HFF-Myc (cell line): ENCODE measurements around the gene COG3.

Experiments used
- DNase-seq: peaks from one replicate; pipeline ENCODE4 v3.0.0-alpha.2; 2011; ENCODE audit warnings: low read depth; ENCODE audit errors: extremely low read depth
- H3K4me3 ChIP-seq: replicated peaks from 2 replicates; pipeline ENCODE4 v1.5.1; 2011; ENCODE audit warnings: low read depth, mild to moderate bottlenecking, control low read depth, low read length
- TF ChIP-seq, protein P1 (sequence below): IDR thresholded peaks from 2 replicates; pipeline ENCODE4 v1.5.1; 2012; ENCODE audit warnings: mild to moderate bottlenecking, low read depth, low read length, control low read depth; ENCODE audit errors: missing control alignments

Gene COG3

DNA sequence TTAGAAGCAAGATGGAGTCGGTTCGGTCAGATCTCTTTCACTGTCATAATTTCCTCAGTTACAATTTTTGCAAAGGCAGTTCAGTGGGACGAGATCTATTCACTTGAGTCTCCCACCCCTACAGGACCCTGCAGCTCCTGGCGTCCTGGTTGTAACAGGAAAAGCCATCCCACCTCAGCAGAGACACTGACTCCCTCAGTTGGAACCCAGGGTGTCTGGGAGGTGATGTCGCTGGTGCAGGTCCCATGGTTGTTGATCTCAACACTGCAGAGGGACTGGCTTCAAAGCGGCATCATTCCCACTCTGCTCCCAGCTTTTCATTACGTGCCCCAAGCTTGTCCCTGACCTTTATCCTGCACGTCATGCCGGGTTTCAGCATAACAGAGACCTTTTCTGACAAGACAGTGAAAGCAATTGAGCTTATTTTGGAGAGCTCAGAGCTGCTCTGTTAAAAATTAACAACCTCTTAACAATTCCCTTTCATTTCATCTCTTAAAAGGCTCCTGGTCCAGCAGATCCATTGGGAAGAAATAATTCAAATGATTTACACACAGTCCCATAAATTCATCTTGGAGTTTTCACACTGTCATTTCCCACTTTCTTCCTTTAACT lies 17.6 kb upstream of the COG3 start:
- no peak overlapping the region for H3K4me3 ChIP-seq
- no peak for DNase-seq
- TF ChIP-seq, protein P1, sequence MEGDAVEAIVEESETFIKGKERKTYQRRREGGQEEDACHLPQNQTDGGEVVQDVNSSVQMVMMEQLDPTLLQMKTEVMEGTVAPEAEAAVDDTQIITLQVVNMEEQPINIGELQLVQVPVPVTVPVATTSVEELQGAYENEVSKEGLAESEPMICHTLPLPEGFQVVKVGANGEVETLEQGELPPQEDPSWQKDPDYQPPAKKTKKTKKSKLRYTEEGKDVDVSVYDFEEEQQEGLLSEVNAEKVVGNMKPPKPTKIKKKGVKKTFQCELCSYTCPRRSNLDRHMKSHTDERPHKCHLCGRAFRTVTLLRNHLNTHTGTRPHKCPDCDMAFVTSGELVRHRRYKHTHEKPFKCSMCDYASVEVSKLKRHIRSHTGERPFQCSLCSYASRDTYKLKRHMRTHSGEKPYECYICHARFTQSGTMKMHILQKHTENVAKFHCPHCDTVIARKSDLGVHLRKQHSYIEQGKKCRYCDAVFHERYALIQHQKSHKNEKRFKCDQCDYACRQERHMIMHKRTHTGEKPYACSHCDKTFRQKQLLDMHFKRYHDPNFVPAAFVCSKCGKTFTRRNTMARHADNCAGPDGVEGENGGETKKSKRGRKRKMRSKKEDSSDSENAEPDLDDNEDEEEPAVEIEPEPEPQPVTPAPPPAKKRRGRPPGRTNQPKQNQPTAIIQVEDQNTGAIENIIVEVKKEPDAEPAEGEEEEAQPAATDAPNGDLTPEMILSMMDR: no peak

DNA sequence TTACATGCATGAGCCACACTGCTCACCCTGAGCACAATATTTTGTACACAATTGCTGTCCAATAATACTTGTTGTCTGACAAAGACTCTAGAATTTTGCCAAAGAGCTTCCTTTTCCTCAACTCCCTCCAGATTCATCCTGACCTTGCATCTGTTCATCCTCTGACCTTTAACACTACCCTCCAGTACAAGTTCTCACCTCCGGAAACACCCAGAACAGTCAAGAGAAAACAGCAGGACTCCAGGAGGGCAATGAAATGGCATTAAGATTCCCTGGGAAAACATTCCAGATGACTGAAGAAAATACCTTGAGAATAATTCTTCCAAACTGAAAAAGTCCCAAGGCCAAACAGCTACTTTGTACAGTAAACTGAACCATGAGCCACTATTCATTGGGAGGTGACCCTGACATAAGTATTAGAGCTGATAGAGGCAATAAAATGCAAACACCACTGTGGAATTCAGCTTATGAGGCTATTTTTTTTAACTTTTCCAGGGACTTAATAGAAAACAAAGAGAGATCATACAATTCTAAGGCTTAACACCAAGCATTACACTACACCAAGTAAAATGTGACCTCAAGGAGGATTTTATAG lies 15.7 kb upstream of the COG3 start:
- no peak for DNase-seq
- no peak overlapping the region for H3K4me3 ChIP-seq
- TF ChIP-seq, protein P1: no peak

DNA sequence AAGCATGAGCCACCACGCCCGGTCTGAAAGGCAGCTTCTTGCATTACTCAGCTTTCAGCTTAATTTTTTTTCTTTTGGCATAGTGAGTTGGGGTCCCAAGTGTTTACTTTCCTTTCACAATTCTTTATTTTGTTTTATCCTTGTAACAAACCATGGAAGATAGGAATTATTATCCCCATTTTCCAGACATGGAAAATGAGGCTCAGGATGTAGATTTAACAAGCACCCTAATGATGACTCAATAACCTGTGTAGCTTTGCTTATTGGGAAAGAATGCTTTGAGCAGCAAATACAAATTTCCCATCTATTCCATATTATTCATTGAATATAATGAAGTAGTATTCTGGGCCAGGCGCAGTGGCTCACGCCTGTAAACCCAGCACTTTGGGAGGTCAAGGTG lies 13.5 kb upstream of the COG3 start:
- TF ChIP-seq, protein P1: no peak
- no peak overlapping the region for H3K4me3 ChIP-seq
- no peak for DNase-seq

DNA sequence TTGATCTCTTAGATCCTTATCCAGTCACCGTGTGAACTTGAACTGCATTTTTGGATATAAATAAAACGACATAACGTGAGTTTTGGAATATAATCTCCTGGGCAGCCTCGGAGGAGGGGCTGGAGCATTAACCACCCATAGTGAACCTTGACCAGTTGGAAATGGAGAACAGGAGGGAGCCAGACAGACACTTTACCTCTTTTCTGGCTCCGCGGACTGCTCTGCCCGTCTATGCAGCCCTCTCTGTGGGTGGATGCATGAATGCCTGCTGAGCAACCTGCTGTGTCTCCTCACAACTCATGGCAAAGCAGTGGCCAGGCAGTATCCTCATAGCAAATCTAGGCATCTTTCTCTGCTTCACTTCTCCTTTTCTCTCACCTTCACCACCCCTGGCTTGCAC lies 10.5 kb upstream of the COG3 start:
- H3K4me3 ChIP-seq: no peak overlapping the region
- no peak for DNase-seq
- TF ChIP-seq, protein P1: no peak

DNA sequence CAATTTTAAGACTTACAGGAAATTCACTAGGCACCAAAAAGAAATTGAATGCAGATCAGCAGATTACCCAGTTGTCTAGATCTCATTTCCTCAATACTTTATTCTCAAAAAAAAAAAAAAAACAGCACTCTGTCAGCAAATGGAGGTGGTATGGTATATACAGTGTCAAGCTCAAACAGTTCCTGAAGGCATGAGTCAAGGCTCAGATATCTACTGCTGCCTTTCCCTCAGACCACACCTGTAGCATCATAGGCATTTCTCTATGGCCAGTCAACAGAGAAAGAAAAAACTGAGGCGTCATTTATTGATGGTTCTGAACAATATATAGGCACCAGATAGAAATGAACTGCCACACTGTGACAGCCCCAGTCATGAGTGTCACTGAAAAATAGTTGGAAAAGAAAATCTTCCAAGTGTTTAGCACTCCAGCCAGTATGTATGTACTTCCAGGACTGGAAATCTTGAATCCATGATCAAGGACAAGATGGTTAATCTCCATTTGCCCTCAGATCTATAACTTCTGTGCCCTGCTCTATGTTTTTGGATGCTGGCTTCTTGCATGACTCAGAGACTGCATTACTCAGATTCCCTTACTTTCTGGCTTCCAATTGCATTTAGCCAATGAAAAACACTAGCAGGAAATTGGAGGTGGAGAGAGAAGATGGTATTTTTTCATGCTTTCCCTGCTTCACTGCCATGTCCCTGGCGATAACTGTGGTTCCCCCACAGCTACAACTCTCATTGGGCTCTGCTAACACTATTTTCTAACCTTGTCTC lies 8.4 kb upstream of the COG3 start:
- DNase-seq: no peak
- H3K4me3 ChIP-seq: no peak overlapping the region
- TF ChIP-seq, protein P1: no peak

DNA sequence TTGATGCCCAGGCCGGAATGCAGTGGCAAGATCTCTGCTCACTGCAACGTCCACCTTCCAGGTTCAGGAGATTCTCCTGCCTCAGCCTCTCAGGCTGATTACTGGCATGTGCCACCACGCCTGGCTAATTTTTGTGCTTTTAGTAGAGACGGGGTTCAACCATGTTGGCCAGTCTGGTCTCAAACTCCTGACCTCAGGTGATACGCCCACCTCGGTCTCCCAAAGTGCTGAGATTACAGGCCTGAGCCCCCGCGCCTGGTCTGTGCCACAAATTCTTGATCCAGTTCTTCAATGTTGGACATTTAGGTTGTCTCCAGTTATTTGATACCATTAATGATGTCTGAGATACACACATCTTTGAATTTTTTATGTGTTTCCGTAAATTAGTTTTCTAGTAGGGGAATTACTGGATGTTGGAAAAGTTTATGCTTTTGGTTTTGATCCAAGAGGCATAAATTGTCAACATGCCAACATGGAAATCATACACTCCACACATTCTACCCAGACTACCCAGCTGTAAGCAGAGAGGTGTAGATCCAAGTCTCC lies 525 bp upstream of the COG3 start:
- DNase-seq: no peak
- TF ChIP-seq, protein P1: no peak
- H3K4me3 ChIP-seq: peak overlapping the region; percentile 88
